Sciatic nerve (tissue), 2 donors: ENCODE measurements around the gene MSL2. TPM values are rescaled to one million over a fixed set of nuclear protein-coding genes. Genes with fewer than 3 reads are reported as not detected.

Experiments
- ATAC-seq: fragments of 200-7000 bp; cut with Tn5 transposase; one replicate; pipeline ENCODE4 v1.9.1; 2020; ENCODE audit warnings: mild to moderate bottlenecking, moderate library complexity
- DNase-seq: peaks from one replicate; pipeline ENCODE4 v3.0.0-alpha.2; 2020; ENCODE audit warnings: low spot score
- intact Hi-C: fragments of 100-400 bp; cut with DNase I; formaldehyde crosslinking; loops from one replicate; pipeline ENCODE4 v1.14.2; 2022
- total RNA-seq: library from RNA; stranded (reverse); fragmentation: NEBNext Ultra II Directional; extraction: Animal tissue kit (Norgen Biotek cat#: 25700); gene quantifications from one replicate; pipeline ENCODE4 v1.2.1, GENCODE V29; 2021
- donor health status: DM: no; HTN: no; CAD: no.
- donor health status: DM: no; HTN: no; CAD: no.

The MSL2 gene
- total RNA-seq, 1 donor from 2014 or later = 39.1 TPM

DNA sequence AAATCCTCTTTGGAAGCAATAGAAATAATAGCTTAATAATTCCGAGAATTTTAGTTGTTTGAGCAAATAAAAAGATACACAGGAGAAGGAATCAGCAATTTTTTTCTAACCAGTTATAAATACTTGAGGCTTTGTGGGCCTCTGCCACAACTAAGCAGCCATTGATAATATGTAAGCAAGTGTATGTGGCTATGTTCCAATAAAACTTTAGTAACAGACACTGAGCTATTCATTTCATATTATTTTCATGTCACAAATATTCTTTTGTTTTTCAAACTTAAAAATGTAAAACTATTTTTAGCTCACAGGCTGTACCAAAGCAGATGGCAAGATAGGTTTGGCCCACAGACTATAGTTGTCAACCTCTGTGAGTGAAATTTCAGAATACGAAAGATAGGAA is 85.7 kb downstream of the MSL2 start:
- intact Hi-C loops = no loop called here
- ATAC-seq = no peak
- DNase-seq = no peak

DNA sequence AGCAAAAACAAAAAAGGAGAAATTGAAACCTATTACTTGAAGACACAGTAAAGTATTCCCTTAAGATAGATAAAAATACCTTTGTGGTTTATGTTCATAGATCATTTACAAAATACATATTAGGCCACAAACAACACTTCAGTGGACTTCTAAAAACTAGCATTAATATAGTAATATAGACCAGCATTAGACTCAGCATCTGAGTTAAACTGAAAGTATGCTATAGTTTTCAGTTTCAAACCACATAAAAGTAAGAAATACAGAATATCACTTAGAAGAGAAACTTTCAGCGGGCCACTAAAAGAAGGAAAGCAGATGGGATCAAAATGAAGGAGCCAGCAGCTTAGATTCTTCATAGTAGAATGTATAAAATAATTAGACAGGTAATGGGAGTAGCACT is 86.6 kb downstream of the MSL2 start:
- intact Hi-C loops = no loop called here
- DNase-seq (no peak), ATAC-seq (no peak)

DNA sequence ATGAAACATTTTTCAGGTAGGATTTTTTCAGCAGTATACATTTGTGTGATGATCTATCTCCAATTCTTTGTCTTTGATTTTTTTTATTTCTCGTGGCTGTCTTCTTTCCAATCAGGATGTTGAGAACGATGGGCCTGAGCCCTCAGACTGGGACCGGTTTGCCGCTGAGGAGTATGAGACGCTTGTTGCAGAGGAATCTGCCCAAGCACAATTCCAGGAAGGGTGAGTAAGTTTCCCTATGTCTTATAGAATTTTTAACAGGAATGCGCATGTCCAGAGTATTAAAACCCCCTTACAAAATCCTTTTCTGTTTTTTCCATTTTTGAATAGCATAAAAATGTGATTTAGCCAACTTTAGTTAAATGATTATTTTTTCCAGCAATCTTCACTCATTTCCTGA is 90.0 kb downstream of the MSL2 start:
- DNase-seq = no peak
- intact Hi-C loops = no loop called here
- ATAC-seq = no peak

DNA sequence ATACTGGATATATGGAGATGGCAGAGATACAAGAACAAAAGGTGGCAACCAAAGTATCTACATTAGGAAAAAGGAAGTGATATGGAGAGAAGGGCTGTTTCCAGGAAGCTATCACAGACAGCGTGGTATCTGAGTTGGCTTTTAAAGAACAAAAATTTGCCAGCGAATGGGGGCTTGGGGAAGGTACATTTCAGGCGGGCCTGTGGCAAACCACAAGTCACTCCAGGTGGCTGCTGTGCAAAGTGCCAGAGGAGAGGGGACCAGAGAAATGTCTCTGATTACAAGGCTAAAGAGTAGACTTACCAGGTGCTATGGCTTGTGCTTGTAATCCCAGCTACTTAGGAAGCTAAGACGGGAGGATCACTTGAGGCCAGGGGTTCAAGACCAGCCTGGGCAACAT is 91.1 kb downstream of the MSL2 start:
- DNase-seq (no peak), ATAC-seq (no peak)
- intact Hi-C loops = no loop called here

Other genes starting within 250 kb of the MSL2 start
- 15.2 TPM for gene PPP2R3A, start 230.6 kb downstream of the MSL2 start, total RNA-seq
- gene PCCB, start 54.0 kb upstream of the MSL2 start, total RNA-seq = 26.2 TPM